ENCODE results near the gene RARA. TPM values are rescaled to one million over a fixed set of nuclear protein-coding genes. Genes with fewer than 3 reads are reported as not detected.

The RARA gene
- total RNA-seq, 1 experiment from 2014 or later: 21.8 TPM

DNA sequence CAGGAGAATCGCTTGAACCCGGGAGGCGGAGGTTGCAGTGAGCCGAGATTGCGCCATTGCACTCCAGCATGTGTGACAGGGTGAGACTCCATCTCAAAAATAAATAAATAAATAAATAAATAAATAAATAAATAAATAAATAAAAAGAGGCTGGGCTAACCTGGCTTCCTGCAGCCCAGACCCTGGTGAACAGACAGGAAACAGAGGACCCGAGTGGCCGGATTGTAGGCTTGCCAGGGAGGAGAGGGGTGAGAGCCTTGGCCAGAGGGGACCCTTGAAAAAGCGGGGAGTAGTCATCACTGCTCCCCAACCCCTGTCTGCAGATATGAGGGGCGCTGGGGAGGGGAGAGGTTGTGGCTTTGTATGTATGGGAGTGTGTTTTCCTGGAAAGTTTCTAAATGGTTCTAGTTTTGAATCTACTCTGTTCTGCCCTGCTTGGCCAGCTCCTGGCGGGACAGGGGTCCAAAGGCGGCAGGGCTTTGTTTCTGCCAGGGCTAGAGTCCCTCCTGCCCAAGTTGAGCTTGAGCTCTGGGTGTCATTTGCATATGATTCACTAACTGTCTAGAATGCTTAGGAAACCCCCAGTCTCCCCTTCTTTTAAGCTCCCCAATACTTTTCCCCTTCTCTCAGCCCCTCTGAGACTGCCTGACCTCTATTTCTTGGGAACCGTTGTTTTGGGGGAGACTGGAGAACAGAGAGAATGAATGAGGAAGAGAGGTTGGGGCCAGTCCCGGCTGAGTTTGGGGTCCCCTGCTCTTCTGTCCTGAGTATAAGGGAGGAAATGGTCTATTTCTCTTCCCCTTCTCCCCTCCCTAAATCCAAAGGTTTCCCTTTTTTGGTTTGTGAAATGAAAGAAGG, 16.4 kb downstream of the RARA start:
- Histone ChIP-seq H3K9me3 (ENCODE audit: insufficient read depth, low read depth) (no peaks in the 10 kb centered on the region), H2AFZ (no peak overlapping the region)
- intact Hi-C loops (cut with micrococcal nuclease; ENCODE audit: unreplicated experiment): no loop called here

DNA sequence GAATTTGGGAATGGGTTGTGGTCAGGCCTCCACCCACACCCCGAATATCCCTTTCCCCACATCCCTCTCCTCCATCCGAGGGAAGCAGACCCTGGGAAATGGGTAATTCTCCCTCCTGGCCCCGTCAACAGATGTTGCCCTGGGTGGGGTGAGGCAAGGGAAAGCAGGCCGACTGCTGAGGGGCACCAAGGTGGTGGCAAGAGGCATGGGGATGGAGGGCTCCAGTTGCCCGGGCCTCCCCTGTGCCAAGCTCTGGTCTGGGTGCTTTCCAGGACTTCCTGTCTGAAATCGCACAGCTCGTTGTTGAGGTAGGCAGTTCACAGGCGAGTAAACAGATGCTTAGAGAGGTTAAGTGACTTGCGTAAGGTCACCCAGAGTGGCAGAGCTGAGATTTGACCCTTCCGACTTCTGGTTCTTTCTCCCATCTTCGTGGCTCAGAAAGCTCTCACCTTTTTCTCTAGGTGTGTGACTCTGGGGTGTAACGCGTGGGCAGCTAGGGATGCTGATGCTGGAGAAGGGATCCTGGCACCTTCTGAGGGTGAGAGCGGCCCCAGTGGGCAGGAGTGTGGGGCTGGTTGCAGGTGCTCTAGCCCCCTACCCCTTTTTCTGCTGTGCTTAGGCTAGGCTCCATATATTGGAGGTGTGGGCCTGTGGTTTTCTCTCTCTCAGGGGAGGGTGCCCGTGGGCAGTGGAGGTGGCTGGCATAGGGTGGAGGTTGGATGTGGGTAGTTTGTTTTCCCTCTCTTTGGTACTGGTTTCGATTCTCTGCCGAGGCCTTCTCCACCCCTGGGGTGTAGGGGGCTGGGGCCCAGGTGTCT, 17.2 kb downstream of the RARA start:
- ChIA-PET POLR2A (ENCODE audit: unreplicated experiment) (no interaction called here), CTCF (no interaction called here)
- Histone ChIP-seq H3K9me3 (ENCODE audit: insufficient read depth, low read depth) (no peaks in the 10 kb centered on the region), H3K79me2 (ENCODE audit: low read depth) (peaks cover 70% of the 10 kb centered on the region), H2AFZ (no peak overlapping the region), H3F3A (ENCODE audit: insufficient read depth, low read depth) (peaks cover 5% of the 10 kb centered on the region; the same call in 1 of the 2 replicates), H3K27ac (no peak overlapping the region), H3K27me3 (ENCODE audit: insufficient read depth, low read depth) (no peaks in the 10 kb centered on the region), H4K20me1 (ENCODE audit: insufficient read depth) (peaks cover 17% of the 10 kb centered on the region), H3K4me2 (no peak overlapping the region), H3K36me3 (ENCODE audit: low read depth) (no peaks in the 10 kb centered on the region), H3K4me3 (no peak overlapping the region), H3K4me1 (replicated peaks; ENCODE audit: insufficient read depth) (peaks cover 35% of the 10 kb centered on the region), H3K9me2 (ENCODE audit: insufficient read depth) (no peaks in the 10 kb centered on the region)
- no TSS peak for BruUV-seq (replicated peaks)
- intact Hi-C loops (cut with micrococcal nuclease; ENCODE audit: unreplicated experiment): no loop called here
- TF ChIP-seq, protein P1, sequence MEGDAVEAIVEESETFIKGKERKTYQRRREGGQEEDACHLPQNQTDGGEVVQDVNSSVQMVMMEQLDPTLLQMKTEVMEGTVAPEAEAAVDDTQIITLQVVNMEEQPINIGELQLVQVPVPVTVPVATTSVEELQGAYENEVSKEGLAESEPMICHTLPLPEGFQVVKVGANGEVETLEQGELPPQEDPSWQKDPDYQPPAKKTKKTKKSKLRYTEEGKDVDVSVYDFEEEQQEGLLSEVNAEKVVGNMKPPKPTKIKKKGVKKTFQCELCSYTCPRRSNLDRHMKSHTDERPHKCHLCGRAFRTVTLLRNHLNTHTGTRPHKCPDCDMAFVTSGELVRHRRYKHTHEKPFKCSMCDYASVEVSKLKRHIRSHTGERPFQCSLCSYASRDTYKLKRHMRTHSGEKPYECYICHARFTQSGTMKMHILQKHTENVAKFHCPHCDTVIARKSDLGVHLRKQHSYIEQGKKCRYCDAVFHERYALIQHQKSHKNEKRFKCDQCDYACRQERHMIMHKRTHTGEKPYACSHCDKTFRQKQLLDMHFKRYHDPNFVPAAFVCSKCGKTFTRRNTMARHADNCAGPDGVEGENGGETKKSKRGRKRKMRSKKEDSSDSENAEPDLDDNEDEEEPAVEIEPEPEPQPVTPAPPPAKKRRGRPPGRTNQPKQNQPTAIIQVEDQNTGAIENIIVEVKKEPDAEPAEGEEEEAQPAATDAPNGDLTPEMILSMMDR (conservative IDR thresholded peaks at IDR 0.05): no peak
- TF ChIP-seq EZH2 (IDR thresholded peaks at IDR 0.05; ENCODE audit: low read depth): no peak
- DNase-seq: peak in 1 of 2 experiments; percentile 29

More for the DNA sequence above, 16.4 kb downstream of the RARA start:
- no peaks in the 10 kb centered on the region for H3K9me2 ChIP-seq (ENCODE audit: insufficient read depth)
- no peak overlapping the region for H3K4me2 ChIP-seq
- H3K79me2 ChIP-seq (ENCODE audit: low read depth): peaks cover 78% of the 10 kb centered on the region
- no peaks in the 10 kb centered on the region for H3K36me3 ChIP-seq (ENCODE audit: low read depth)
- H3K27me3 ChIP-seq (ENCODE audit: insufficient read depth, low read depth): no peaks in the 10 kb centered on the region
- H3F3A ChIP-seq (ENCODE audit: insufficient read depth, low read depth): peaks cover 5% of the 10 kb centered on the region; the same call in 1 of the 2 replicates
- ChIA-PET CTCF (interaction anchor here (0.5 kb wide), 1 partner anchor 40 kb away, joined by 6 read pairs; no protein-coding TSS in a partner anchor), POLR2A (ENCODE audit: unreplicated experiment) (no interaction called here)
- no TSS peak for BruUV-seq (replicated peaks)
- H3K4me3 ChIP-seq: no peak overlapping the region
- no peak for DNase-seq
- H3K4me1 ChIP-seq (replicated peaks; ENCODE audit: insufficient read depth): peaks cover 39% of the 10 kb centered on the region
- no peak overlapping the region for H3K27ac ChIP-seq
- TF ChIP-seq, protein P1 (conservative IDR thresholded peaks at IDR 0.05): no peak
- no peak for TF ChIP-seq EZH2 (IDR thresholded peaks at IDR 0.05; ENCODE audit: low read depth)
- peaks cover 15% of the 10 kb centered on the region for H4K20me1 ChIP-seq (ENCODE audit: insufficient read depth)

DNA sequence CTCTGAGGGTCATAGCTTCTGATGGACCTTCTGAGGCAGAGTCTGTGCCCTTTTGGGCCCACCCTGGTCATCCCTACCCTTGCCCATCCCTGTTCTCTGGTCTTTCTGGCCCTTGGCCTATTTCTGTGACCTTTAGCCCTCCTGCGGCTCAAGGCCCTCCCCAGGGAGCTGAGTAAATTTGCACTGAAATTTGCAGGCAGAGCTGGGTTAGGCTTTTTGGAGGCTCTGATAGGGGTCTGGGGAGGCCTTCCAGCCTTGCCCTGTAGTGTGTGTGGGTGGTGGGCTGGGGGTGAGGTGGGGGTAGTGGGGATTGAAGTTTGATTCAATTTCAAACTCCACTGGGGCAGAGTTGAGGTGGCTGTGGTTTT, 17.8 kb downstream of the RARA start:
- Histone ChIP-seq H3K9me2 (ENCODE audit: insufficient read depth) (no peaks in the 10 kb centered on the region), H3K4me3 (no peak overlapping the region), H4K20me1 (ENCODE audit: insufficient read depth) (peaks cover 17% of the 10 kb centered on the region), H3K9me3 (ENCODE audit: insufficient read depth, low read depth) (no peaks in the 10 kb centered on the region), H3K79me2 (ENCODE audit: low read depth) (peaks cover 64% of the 10 kb centered on the region), H3K36me3 (ENCODE audit: low read depth) (no peaks in the 10 kb centered on the region), H3K4me1 (replicated peaks; ENCODE audit: insufficient read depth) (peaks cover 36% of the 10 kb centered on the region), H3K27me3 (ENCODE audit: insufficient read depth, low read depth) (no peaks in the 10 kb centered on the region), H3K27ac (no peak overlapping the region), H2AFZ (no peak overlapping the region), H3K4me2 (no peak overlapping the region), H3F3A (ENCODE audit: insufficient read depth, low read depth) (peaks cover 5% of the 10 kb centered on the region; the same call in 1 of the 2 replicates)
- no TSS peak for BruUV-seq (replicated peaks)
- intact Hi-C loops (cut with micrococcal nuclease; ENCODE audit: unreplicated experiment): no loop called here
- CTCF ChIA-PET: no interaction called here
- TF ChIP-seq EZH2 (IDR thresholded peaks at IDR 0.05; ENCODE audit: low read depth): no peak
- TF ChIP-seq, protein P1 (conservative IDR thresholded peaks at IDR 0.05): no peak
- DNase-seq: peak in 1 of 2 experiments; percentile 19
- POLR2A ChIA-PET (ENCODE audit: unreplicated experiment): no interaction called here

All from PC-9 (cell line).